VCaP (cell line): Measurements from ENCODE around the gene NRXN3.

Experiments
- H3K27ac ChIP-seq: fragments of 450-650 bp; 2 replicates; pipeline ENCODE4 v1.5.1; 2017
- TF ChIP-seq, protein P1 (sequence below): fragments of 450-650 bp; conservative IDR thresholded peaks from 2 replicates; pipeline ENCODE4 v1.5.1; 2017; ENCODE audit warnings: mild to moderate bottlenecking, moderate library complexity

The NRXN3 gene

DNA sequence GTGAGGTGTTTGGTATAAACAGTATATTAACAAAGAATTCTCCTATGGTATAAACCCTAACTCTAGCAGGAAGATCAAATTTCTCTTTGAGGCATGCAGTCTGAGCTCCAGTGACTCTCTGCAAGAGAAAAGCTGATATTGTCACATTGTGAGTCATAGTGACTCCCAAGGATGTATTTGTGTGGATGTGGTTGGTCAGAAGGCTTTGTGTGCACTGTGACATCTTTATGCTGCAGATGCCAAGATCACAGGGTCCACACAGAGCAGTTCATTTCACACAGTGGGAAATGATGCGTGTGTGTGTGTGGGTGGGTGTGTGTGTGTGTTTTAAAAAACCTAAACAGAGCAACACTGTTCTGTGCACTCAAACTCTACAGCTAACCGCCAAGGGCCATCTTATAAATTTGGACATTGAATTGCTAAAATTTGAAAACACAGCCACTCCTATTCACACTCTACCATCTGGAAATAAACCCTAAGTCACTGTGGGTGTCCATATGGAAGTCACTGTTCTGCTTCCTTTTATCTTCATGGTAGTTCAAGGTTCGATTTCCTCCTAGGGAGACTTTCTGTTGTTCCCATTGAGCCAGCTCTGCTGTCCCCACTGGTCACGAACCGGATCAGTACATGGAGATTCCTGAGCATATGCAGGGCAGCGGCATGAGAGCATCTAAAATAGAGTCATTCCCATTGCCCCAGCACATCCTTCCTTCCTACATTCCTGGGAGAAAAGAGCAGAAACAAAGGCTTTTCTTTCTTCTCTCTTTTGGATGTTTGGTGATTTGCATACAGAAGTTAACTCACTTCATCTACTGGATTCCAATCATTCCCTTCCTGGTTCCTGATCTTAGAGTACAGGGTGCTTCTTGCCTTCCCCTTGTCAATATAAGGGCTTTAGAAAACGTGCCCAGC lies 1313.6 kb downstream of the NRXN3 start:
- H3K27ac ChIP-seq: no peak overlapping the region
- TF ChIP-seq, protein P1, sequence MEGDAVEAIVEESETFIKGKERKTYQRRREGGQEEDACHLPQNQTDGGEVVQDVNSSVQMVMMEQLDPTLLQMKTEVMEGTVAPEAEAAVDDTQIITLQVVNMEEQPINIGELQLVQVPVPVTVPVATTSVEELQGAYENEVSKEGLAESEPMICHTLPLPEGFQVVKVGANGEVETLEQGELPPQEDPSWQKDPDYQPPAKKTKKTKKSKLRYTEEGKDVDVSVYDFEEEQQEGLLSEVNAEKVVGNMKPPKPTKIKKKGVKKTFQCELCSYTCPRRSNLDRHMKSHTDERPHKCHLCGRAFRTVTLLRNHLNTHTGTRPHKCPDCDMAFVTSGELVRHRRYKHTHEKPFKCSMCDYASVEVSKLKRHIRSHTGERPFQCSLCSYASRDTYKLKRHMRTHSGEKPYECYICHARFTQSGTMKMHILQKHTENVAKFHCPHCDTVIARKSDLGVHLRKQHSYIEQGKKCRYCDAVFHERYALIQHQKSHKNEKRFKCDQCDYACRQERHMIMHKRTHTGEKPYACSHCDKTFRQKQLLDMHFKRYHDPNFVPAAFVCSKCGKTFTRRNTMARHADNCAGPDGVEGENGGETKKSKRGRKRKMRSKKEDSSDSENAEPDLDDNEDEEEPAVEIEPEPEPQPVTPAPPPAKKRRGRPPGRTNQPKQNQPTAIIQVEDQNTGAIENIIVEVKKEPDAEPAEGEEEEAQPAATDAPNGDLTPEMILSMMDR: no peak

DNA sequence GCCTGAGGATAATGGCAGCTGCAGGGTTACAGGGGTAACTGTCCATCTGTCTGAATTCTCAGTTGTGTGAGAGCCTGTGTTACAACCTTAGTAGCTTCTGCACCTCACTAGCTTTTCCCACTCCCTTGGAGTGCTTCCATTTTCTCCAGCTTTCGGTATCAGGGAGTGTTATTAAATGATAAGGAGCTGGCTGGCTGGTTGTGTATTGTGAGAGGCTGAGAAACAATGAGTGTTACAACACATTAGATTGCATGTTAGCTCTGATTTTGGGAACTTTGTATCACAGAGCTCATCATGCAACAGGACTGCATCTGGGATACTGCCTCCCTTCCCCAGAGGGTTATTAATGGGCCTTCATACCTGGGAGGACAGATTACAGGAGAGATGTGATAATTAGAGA lies 1317.5 kb downstream of the NRXN3 start:
- TF ChIP-seq, protein P1: no peak
- H3K27ac ChIP-seq: no peak overlapping the region

DNA sequence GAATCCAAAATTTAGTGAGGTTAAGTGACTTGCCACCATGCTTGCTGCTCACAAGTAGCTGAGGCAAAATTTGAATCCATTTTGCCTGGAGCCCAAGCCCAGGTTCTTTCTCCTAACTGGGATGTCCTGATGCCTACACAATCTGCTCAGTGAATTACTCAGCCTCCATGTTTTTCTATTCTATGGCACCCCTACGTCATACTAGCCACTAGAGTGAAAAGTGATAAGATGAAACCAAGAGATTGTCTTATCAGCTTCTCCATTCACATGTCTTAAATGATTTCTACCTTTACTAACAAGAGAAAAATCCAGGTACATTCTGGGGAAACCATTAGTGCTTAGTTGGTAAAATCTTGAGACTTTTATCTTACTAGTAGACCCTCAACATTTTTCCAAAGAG lies 1321.0 kb downstream of the NRXN3 start:
- TF ChIP-seq, protein P1: no peak
- no peak overlapping the region for H3K27ac ChIP-seq

DNA sequence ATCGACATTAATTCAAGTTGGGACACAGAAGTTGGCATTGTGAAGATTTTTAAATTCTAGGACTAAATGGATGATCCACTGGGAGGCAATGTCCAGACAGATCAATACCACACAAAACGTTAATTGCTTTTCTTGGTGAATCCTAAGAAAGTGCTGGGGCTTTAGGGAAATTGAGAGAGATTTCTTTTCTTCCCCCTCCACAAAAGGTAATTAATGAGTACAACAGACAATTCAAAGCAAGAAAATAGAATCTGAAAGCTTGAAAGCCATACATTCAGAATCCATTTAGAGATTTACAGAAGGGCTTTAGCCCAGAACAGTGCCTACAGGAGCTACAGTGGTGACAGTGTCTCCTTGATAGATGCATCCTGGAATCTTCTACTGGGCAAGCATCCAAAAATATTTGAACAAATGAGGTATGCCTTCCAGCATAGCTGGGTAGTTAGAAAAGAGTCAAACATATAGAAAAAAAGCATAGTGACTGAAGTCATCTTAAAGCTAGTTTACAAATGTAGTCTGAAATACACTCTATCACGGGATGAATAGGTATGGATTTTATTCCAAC lies 1323.0 kb downstream of the NRXN3 start:
- TF ChIP-seq, protein P1: no peak
- no peak overlapping the region for H3K27ac ChIP-seq

DNA sequence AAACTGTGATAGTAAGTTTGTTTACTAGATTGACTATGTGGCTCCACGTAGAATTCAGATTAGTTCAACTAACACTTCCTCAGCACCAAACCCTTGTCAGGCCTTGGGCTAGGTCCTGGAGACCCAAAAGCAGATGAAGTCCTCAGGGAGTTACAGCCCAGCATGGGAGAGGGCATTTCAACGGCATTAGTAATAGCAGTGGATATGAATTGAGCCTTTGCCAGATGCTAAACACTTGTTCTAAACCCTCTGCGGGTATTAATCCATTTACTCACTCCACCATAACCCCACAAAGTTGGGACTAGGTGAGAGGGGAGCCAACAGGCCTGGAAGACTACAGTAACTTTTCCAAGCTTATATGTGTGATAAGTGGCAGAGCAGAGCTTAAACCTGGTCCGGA lies 1326.5 kb downstream of the NRXN3 start:
- TF ChIP-seq, protein P1: no peak
- no peak overlapping the region for H3K27ac ChIP-seq

DNA sequence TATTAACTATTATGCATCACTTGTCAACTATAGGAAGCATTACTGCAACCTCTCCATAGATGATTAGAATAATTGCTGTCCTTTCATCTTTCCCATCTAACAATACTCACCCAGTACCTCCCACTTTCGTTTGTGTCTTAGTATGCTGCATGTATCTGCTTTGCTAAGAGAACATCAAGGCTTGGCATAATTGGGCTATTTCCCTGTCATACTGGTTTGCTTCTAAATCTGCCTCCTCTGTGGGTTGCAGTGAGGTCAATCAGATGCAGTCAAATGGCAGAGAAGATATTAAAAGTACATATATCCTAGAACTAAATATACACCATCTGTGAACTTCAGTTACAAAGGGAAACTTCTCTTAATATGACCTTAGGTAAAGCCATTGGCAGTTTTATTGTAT lies 1330.3 kb downstream of the NRXN3 start:
- TF ChIP-seq, protein P1: no peak
- H3K27ac ChIP-seq: no peak overlapping the region

DNA sequence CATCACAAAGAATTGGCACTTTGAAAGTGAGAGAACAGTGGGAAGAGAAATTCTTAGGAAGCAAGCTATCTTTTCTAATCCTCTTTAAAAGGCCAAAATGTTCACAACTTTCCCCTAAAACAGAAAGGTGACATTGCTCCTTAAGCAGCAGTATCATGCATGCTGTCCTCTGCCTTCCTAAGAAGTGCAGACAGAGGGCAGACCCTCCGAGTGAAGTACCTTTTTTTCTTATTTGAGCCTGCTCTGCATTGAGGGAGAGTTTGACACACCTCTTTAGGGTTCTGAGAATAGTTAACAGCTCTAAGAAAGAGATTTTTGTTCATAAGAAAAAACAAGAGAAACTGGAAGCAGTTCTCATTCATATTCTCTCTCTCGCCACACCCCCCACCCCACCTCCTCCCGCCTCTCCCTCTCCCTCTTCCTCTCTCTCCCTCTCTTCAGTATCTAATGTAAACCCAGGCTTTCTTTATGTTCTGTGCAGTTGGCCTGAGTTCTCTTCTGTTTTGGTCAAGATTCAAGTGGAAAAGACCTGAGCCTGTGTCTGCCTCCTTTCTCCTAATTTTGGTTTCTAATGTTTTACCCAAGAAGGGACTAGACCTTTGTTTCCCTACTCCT lies 1332.1 kb downstream of the NRXN3 start:
- H3K27ac ChIP-seq: no peak overlapping the region
- TF ChIP-seq, protein P1: no peak
